Measurements from ENCODE around the gene RAB13.

RAB13 gene

DNA sequence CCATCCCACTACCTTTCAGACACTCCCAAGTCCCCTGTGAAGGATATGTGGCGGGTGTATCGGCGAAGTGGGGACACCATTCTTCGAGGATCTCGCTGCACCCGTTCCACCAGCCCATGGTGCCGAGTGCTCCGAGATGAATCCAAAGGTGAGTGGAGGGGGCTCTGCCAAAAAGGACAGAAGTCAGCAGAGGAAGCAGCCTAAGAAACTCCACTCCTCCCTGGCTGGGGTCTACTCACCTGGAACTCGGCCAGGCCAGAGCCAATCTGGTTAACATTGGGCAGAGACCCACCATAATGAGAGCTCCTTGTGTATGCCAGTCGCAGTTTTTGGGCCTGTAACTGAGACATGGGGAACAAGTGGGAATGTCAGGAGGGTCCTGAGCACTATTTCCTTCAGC, 31.3 kb downstream of the RAB13 start:
- no peak for DNase-seq

DNA sequence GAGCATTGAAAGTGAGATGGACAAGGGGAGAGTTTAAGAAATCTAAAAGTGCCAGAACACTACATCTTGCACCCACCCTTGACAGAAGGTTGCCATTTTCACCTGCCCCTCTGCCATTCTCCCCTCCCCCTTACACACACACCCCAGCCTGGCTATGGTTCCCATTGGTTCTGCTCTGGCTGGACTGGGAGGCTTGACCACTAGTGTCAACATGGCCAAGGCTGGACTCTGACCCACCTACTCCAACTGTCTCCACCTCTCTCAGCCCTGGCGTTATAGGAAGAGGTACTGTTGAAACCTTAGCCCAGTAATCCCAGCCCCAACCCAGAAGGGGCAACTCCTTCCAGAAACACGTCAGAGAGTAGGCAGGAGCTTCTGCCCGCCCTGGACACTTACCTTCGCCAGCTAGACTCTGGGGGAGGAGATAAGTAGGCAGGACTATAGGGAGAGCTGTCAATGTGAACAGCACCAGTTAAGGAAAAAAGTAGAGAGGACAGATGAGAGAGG, 32.2 kb downstream of the RAB13 start:
- no peak for DNase-seq

DNA sequence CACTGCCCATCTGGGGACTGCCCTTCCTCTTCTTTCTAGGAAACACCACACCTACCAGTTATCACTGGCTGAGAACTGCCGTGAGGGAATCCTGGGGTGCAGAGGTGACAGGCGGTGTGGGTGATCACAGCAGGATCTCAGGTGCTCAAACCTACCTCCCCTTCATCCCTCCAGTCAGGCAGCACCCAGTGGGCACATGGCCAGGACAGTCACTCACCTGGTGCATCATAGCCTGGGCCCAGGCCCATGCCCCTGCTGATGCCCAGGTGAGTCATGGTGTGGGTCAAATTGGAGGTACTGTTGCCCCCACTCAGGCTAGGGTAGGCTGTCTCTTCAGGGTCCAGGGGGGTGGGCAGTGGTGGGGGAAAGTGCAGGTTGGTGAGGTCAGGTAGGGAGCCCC, 34.3 kb downstream of the RAB13 start:
- no peak for DNase-seq

DNA sequence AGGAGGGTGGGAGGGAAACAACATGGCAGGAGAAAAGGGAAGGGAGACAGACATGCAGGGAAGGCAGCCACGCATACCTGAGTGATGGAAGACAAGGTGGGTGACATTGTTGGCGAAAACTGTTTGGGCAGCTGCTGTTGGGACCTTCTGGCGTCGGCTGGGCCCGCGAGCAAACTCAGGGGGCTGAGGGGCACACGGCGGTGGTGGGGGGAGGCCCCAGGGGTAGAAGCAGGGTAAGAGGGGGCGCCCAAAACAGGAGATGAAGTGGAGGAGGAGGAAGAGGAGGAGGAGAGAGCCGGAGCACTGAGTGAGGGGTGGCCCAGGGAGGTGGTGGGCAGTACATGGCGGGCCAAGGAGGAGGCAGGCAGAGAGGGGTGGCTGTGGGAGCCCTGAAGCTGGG, 35.0 kb downstream of the RAB13 start:
- no peak for DNase-seq

DNA sequence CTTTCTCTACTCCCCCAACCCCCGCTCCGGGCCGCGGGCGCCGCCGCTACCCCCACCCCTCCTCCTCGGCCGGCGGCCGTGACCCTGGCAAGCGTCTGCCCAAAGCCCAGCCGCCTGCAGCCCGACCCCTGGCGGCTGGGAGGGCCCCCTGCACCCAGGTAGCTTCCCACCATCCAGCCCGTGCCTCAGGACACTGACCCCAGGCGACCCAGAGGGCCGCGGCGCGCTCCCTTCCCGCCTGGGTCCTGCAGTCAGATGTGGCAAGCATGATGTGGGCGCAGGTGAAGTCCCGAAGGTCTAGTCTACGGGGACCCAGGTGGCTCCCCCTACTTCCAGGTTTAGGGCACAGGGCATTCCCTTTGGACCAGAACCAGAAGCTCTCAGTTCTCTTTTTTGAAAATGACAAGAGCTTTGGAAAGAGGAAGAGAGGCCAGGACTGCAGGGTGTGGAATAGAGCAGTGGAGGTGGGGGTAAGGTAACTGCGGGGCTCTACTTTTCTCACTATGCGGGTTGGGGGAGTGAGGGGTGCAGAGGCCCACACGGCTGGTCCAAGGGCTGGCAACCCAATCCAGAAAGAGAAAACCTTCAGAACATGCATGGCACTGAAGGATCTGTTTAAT, 39.4 kb downstream of the RAB13 start, which contains the start of gene DENND4B:
Gene DENND4B (minus strand): TSS at position 97 of the 620 bp plus-strand sequence. CDS start 2,344 bp downstream, outside the sequence.
- peak; percentile 83 for DNase-seq

DNA sequence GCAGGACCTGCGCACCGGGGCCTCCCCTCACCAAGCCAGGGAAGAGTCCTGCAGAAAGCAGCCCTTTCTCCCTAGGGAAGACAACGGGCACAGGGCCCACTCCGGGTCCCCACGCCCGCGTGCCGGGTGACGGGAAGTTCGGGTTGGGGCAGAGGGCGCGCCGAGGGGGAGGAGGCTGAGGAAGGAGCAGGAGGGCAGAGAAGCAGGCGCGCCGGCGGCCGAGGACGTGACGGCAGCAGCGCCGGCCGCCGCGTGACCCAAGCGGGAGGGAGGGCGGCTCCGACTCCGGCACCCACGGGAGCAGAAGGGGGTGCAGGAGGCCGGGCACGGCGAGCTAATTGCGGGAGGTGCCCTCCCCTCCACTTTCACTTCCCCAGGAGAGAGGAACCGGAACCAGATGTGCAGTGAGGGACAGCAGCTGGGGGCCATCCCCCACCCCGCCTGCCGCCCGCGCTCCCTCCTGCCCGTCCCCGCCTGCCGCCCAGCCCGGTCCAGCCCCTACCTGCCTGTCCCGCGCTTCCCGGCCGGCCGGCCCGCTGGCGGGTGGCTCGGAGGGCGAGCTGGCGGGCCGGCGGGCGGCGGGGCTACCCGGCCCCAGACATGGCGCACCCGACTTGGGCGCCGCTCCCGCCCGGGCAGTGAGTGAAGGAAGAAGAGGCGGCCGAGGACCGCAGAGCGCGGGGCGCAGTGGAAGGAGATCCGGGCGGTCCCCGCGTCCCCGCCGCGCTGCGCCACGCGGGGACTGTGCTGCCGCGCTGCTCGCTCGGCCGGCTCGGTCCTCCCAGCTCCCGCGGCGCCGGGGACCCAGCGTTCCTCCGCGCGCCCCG, 40.1 kb downstream of the RAB13 start:
- peak; percentile 86 for DNase-seq

DNA sequence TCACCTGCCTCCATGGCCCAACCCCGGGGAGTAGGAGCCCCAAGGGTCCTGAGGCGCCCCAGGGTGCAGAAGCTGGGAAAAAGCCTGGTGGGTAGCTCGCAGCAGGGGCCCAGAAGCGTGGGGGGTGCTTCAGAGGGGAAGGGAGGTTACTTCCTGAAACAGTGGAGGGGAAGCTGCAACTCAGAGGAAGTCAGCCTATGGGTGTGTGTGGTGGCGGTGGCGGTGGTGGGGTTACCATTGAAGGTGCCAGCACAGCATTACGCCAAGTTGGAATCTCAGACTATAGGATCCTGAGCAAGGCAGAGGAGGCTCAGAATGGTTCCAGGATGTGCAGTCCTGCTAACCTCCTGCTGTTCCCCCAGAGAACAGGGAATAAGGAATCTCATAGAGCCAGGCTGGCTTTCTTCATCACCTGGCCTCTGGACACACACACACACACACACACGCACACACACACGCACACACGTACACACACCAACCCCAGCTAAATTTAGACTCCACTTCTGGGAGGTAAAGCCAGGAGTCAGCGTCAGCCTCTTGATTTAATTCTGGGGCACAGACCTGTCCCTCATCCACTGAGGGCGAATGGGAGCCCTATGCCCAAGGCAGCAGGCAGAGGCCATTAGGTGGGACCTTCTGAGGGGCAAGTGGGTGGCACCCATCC, 40.9 kb downstream of the RAB13 start:
- peak; percentile 86 for DNase-seq

DNA sequence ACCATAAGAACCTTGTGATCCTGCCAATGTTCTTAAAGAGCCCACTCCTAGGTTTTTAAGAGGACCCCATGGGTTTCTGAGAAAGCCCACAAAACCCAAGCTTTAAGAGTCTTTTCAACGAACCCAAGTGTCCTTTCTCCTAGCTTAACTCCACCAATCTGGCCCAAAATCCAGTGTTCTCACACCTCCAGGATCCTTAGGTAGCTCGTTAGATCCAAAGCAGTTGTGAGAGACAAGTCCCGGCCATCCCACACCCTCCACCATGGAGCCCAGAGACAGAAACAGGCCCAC, 41.4 kb downstream of the RAB13 start:
- DNase-seq: no peak

DNA sequence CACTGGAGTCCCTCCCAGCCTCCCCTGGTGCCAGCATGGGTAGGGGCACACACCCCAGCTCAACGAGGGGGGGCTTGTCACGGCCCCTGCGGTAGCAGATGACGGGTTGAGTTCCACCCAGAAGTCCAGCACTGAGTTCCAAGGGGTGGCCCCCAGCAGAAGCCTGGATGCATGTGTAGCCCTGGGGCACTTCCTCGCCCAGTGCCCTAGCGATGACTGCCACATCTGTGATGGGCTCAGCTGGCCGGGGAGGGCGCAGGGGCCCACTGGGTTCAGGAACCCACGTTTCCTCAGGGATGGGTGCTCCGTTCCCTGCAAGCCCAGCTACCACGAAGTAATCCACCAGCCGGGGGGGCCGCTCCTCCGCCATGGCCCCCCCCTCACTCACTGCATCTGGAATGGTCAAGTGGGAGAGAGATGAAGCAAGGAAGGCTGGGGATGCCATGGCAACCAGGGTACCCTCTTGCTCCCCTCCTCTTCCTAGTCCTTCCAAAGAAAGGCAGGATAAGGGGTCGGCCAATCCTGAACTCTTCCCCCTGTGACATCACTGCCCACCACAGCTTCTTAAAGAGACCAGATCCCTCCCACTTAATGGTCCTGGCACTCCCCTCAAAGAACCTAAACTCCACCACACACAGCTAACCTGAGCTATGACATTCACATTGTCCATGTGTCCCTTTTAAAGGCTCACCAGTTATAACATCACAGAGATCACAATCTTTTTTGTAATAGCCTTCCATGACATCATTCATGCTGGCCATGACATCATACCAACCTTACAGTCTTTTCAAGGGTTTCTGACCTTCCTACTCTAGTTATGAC, 41.9 kb downstream of the RAB13 start:
- peak; percentile 36 for DNase-seq

DNA sequence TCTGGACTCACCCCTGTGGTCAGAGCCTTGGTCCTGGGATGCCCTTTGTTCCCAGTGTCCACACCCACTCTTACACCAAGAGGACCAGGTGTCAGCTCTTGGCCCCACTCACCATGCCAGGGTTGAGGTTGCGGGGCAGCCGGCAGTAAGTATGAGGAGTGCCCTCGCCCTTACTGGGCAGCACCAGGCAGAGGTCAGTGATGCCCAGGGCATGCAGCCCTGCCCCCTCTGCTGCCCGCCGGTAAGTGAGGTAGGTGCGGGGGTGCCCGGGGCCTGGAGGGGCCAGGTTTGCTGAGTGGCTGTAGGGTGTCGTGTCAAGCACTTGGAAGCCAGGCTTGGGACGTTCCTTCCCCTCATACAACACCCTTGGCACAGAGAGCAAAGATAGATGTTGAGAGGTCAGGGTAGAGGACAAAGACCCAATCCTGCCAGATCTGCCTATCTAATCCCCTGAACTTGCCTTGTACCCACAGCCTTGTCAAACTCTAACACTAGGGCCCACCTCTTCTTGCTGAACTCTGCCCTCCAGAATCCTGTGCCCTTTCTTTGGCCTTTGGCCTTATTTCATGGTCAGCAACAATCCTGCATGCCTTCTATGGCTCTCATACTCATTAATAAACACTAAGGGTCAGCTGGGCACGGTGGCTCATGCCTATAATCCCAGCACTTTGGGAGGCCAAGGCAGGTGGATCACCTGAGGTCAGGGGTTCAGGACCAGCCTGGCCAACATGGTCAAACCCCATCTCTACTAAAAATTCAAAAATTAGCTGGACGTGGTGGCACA, 43.2 kb downstream of the RAB13 start:
- no peak for DNase-seq

DNA sequence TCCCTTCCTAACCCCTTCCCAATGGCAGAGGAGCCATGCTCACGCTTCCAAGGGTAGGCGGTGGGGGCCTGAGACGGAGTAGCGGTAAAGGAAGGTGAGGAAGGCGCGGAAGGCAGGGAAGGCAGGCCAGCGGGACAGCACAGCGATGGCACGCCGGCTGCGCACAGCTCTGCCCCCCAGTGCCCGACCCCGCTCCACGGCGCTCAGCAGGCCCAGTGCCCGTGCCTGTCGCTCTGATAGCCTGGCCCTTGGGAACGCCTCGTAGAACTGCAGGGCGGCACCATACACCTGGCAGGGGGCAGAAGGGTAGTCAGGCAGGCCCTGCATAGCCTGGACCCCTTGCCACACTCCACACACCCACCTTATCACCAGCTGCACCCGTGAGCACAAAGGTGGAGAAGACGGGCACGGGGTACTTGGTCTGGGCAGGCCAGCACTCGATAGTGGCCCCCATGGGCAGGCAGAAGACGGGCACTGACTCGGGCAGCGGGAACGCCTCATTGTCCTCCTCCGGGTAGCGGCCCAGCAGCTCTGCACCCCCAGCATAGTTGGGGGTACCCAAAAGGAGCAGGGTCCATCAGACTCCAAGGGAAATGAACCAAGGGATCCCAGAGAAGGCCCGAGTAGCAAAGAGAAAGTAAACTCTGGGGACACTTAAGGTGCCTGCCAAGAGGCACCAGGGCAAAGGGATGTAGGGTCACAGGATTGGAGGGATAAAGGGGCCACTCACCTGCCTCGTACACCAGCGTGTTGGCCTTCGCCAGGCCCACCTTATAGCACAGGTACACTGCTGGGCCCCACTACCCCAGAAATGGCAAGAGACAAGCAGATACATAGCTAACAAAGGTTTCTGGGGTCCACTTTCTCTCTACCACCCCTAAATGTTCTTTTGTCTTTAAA, 44.1 kb downstream of the RAB13 start:
- DNase-seq: no peak

DNA sequence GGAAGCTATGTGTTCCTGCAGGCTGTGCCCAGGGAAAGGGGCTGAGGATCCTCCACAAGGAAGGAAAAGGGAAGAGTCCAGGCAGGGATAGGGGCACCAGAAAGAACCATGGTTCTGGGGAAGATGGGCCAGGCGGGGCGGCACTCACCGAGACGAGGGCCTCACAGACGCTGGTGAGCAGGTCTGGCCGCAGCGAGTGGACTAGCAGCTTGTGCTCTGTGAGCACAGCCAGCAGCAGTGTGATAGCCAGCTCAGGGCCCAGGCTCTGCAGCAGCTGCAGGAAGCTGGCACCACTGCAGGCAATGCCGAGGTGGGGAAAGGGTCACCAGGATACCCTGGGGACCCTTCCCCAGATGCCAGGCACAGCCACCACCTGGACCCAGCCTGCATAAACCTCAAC, 45.4 kb downstream of the RAB13 start:
- no peak for DNase-seq

DNA sequence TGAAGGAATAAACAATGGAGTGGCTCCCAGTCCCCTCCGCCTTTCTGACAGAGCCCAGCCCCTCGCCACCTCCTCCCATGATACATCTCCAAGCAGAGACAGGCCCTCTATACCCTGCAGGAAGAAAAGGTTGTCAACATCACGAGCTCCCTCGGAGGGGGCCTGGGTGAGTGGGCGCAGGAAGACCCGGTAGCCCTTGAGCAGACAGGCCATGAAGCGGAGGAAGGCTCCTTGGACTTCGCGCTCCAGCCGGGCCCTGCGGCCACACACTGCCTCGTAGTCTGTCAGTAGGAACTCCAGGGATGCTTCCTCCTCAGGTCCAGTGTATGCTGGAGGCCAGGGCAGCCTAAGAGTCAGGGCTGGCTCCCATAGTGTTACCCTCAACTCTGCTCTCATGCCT, 46.7 kb downstream of the RAB13 start:
- no peak for DNase-seq

DNA sequence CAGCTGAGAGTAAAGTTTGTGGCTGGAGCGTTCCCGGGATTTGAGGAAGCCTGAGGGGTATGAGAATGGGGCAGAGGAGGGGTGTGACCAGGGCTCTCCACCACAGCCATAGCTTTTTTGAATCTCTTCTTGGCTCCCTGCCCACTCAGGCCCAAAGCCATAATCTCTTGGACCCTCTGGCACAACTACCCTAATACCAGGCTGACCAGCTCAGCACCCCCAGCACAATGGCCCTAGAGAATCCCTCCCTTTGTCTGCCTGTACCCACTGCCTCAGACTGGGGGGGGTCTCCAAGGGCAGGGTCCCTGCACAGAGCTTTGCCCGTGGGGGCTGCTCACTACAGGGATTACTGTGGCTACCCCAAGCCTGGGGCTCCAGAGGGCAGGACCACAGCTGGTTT, 47.1 kb downstream of the RAB13 start:
- DNase-seq: no peak

DNA sequence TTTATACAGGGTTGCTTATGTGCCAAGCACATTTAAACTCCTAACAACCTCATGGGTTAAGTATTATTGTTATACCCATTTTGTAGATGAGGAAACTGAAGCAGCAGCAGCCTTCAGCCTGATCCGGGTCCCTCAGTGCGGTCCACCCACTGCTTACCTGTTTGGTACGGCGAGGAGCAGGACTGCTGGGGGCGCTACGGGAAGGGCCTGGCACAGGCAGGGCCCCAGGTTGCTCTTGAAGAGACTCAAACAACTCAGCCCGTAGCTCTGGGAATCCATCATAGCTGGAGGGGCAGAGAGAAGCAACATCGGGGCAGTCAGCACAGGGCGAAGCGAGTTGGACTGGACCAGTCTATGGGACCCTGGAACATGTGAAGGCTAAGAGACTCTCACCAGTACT, 48.8 kb downstream of the RAB13 start:
- no peak for DNase-seq

DNA sequence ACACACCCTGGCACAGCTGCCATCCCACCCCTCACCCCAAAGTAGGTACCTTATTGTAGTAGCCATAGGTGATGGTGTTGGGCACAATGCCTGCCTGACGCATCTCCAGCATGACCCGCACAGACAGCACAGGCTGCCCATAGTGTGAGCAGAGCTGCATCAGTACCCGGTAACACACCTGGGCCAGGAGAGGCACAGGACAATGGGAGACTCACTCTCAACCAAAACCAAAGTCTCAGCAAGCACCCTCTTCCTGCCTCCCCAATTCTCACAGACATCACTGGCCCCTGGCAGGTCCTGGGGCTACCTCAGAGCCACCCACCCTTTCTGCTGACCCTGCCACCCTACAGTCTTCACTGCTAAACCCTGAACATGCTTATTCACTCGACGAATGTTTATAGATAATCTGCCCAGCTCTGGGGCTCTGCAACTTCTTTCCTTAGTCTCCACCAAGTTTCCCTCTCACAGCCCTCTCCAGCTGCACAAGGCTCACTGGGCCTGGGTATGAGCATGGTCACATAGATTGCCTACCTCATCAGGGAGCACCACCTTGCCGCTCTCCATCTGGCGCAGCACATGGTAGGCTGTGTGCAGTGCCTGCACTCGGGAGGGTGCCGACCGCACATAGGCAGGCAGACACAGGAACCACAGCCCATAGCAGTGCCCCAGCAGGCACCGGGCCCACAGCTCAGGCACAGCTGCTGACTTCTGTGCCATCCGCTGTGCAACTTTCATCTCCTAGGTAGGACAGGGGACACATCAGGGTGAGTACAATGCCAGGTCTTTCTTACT, 49.9 kb downstream of the RAB13 start:
- no peak for DNase-seq

DNA sequence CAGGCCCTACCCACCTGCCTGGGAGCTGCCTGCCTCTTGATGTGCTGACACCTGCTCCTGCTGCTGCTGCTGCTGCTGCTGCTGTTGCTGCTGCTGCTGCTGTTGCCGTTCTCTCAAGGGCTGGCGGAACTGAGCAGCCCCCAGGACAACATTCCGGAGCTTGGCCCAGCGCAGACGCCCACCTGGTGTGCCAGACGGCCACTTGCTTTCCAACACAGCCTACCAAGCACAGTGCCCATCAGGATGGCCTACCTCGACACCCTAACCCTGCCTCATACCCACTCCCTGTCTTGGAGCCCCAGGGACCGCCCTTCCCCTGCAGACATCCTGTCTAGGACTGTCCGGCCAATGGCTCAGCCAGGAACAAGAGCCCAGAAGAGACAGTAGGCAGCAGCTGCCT, 51.4 kb downstream of the RAB13 start:
- DNase-seq: no peak

DNA sequence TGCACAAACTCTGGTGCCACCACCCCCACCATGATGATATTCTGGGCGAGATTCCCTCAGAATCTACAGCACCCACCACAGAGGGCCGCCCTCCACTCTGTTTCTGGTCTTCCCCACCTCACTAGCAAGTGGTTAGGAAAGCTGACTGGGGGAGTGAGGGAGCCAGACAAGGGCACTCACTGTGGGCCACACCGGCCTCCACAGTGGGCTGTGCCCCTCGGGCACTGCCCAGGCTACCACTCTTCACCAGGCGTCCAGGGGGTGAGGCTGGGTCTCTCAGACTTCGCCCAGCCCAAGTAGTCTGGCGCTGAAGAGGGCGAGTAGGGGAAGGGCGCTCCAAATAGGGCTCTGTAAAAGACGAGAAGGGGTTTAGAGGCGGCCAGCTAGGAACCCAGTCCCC, 52.2 kb downstream of the RAB13 start:
- no peak for DNase-seq

DNA sequence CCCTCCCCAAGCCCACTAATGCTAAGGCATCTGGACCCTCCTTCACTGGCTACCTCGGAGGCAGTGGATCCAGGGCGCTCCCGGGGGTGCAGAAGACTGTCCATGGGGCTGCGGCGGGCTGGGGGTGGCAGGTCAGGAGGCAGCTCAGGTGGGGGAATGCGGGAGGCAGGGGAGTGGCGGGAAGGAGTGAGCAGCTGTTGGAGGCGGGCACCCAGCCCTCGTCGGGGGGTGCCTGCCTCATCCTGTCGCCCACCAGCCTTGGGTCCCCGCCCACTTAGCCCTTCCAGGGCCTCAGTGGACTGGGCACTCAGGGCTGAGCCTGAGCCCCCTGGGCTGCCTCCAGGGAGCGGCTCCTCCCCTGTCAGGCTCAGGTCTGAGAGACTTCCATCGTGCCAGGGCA, 52.7 kb downstream of the RAB13 start:
- no peak for DNase-seq
